Measurements from ENCODE around the gene CASZ1.

CASZ1 gene

GRCh38 chr1:10787286-10787685 lies 9.2 kb downstream of the CASZ1 start:
- no peak overlapping the region for H3K4me3 ChIP-seq (replicated peaks; ENCODE audit: insufficient read depth, low read length)
- no peak for DNase-seq (ENCODE audit: low read depth in 1 of 2, low spot score in 1 of 2)
- peaks cover 24% of the 10 kb centered on the region for H3K27me3 ChIP-seq (ENCODE audit: insufficient read depth, poor library complexity, severe bottlenecking)
- H3K27ac ChIP-seq (replicated peaks): no peak overlapping the region
- TF ChIP-seq POLR2AphosphoS5 (IDR thresholded peaks at IDR 0.05; ENCODE audit: low read depth): no peak
- no peak for TF ChIP-seq SPI1 (IDR thresholded peaks at IDR 0.05; ENCODE audit: borderline replicate concordance, low read depth)
- TF ChIP-seq, protein P1, sequence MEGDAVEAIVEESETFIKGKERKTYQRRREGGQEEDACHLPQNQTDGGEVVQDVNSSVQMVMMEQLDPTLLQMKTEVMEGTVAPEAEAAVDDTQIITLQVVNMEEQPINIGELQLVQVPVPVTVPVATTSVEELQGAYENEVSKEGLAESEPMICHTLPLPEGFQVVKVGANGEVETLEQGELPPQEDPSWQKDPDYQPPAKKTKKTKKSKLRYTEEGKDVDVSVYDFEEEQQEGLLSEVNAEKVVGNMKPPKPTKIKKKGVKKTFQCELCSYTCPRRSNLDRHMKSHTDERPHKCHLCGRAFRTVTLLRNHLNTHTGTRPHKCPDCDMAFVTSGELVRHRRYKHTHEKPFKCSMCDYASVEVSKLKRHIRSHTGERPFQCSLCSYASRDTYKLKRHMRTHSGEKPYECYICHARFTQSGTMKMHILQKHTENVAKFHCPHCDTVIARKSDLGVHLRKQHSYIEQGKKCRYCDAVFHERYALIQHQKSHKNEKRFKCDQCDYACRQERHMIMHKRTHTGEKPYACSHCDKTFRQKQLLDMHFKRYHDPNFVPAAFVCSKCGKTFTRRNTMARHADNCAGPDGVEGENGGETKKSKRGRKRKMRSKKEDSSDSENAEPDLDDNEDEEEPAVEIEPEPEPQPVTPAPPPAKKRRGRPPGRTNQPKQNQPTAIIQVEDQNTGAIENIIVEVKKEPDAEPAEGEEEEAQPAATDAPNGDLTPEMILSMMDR (IDR thresholded peaks at IDR 0.05; ENCODE audit: insufficient read depth, low read length): no peak
- no peak for TF ChIP-seq REST (IDR thresholded peaks at IDR 0.05; ENCODE audit: insufficient replicate concordance, low read depth)
- TF ChIP-seq GABPA (IDR thresholded peaks at IDR 0.05; ENCODE audit: low read depth): no peak

- TF ChIP-seq GABPA (IDR thresholded peaks at IDR 0.05; ENCODE audit: low read depth) (no peak), SPI1 (IDR thresholded peaks at IDR 0.05; ENCODE audit: borderline replicate concordance, low read depth) (no peak), POLR2AphosphoS5 (IDR thresholded peaks at IDR 0.05; ENCODE audit: low read depth) (no peak), REST (IDR thresholded peaks at IDR 0.05; ENCODE audit: insufficient replicate concordance, low read depth) (no peak)
- TF ChIP-seq, protein P1 (IDR thresholded peaks at IDR 0.05; ENCODE audit: insufficient read depth, low read length): no peak
- Histone ChIP-seq H3K27ac (replicated peaks) (no peak overlapping the region), H3K4me3 (replicated peaks; ENCODE audit: insufficient read depth, low read length) (no peak overlapping the region), H3K27me3 (ENCODE audit: insufficient read depth, poor library complexity, severe bottlenecking) (peaks cover 17% of the 10 kb centered on the region)
- no peak for DNase-seq (ENCODE audit: low read depth in 1 of 2, low spot score in 1 of 2)
Observed at GRCh38 chr1:10785728-10786638, 10.5 kb downstream of the CASZ1 start.

- no peak overlapping the region for H3K27ac ChIP-seq (replicated peaks)
- DNase-seq (ENCODE audit: low read depth in 1 of 2, low spot score in 1 of 2): no peak
- peaks cover 12% of the 10 kb centered on the region for H3K27me3 ChIP-seq (ENCODE audit: insufficient read depth, poor library complexity, severe bottlenecking)
Observed at GRCh38 chr1:10784998-10785727, 11.3 kb downstream of the CASZ1 start.

More at GRCh38 chr1:10784998-10785727, 11.3 kb downstream of the CASZ1 start:
- H3K4me3 ChIP-seq (replicated peaks; ENCODE audit: insufficient read depth, low read length): no peak overlapping the region
- TF ChIP-seq SPI1 (IDR thresholded peaks at IDR 0.05; ENCODE audit: borderline replicate concordance, low read depth): no peak
- no peak for TF ChIP-seq GABPA (IDR thresholded peaks at IDR 0.05; ENCODE audit: low read depth)
- no peak for TF ChIP-seq POLR2AphosphoS5 (IDR thresholded peaks at IDR 0.05; ENCODE audit: low read depth)
- TF ChIP-seq, protein P1 (IDR thresholded peaks at IDR 0.05; ENCODE audit: insufficient read depth, low read length): no peak
- no peak for TF ChIP-seq REST (IDR thresholded peaks at IDR 0.05; ENCODE audit: insufficient replicate concordance, low read depth)
